ENCODE results near the gene RER1.

DNA sequence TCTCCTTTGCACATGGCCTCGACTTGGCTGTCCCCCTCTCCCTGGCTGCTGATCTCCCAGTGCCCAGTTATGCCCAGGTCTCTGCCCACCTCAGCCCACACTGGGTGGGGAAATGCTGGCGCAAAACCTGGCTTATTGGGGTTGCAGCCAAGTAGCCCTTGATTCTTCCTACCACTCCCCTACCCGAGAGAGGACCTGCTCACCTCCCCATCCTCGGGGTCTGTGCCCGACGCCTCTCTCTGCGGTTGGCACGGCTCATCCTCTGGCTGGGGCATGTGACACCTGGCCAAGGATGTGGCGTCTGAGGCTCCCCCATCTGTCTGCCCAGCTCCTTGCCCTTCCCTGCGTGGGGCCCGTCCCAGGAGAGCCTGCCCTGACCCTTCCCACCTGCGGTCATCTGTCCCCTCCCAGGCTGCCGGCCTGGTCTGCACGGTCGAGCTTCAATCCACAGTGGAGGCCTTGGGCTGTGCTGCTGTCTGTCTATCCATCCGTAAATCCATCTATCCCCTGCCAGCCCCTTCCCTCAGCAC is 27.2 kb downstream of the RER1 start:
- no peak for TF ChIP-seq CTCF (IDR thresholded peaks at IDR 0.05; ENCODE audit: insufficient read depth, low read depth, low read length)
- TF ChIP-seq EZH2 (IDR thresholded peaks at IDR 0.05; ENCODE audit: insufficient read depth, low read length) = no peak
